Central memory CD8-positive, alpha-beta T cell (primary cell): ENCODE data around the gene PNMA3.
A peak's percentile ranks its signal among the peaks of the same experiment; 100 is the strongest.
"Not testable (repeated sequence)": the region's sequence is repeated elsewhere in the genome, so short reads cannot be mapped to it uniquely, and the experiment has no call there.

Source experiments
- ATAC-seq: fragments of 150-1000 bp; cut with Tn5 transposase; replicated peaks from 2 replicates; pipeline ENCODE4 v1.10.0; 2022; ENCODE audit warnings: mild to moderate bottlenecking, moderate FRiP score, moderate number of reproducible peaks; ENCODE audit not compliant: poor library complexity, severe bottlenecking; ENCODE audit errors: extremely low read depth
- DNase-seq, 2 donors: peaks; one replicate each; pipeline ENCODE4 v3.0.0; 2021; ENCODE audit warnings: low spot score in 2 of 2
- H3K27ac Mint-ChIP-seq: one replicate; pipeline ENCODE4 v1.8.0; 2022; ENCODE audit warnings: low read depth, mild to moderate bottlenecking, moderate library complexity, mixed read lengths
- H3K27me3 Mint-ChIP-seq: one replicate; pipeline ENCODE4 v1.8.0; 2022; ENCODE audit warnings: mixed read lengths
- H3K36me3 Mint-ChIP-seq: one replicate; pipeline ENCODE4 v1.8.0; 2022; ENCODE audit warnings: mild to moderate bottlenecking, moderate library complexity, mixed read lengths; ENCODE audit not compliant: insufficient read depth
- H3K4me1 Mint-ChIP-seq: one replicate; pipeline ENCODE4 v1.8.0; 2022; ENCODE audit warnings: mixed read lengths
- H3K4me3 Mint-ChIP-seq: one replicate; pipeline ENCODE4 v1.8.0; 2022; ENCODE audit warnings: mild to moderate bottlenecking, moderate library complexity, mixed read lengths
- H3K9me3 Mint-ChIP-seq: one replicate; pipeline ENCODE4 v1.8.0; 2022; ENCODE audit warnings: mixed read lengths

Gene PNMA3, protein sequence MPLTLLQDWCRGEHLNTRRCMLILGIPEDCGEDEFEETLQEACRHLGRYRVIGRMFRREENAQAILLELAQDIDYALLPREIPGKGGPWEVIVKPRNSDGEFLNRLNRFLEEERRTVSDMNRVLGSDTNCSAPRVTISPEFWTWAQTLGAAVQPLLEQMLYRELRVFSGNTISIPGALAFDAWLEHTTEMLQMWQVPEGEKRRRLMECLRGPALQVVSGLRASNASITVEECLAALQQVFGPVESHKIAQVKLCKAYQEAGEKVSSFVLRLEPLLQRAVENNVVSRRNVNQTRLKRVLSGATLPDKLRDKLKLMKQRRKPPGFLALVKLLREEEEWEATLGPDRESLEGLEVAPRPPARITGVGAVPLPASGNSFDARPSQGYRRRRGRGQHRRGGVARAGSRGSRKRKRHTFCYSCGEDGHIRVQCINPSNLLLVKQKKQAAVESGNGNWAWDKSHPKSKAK

DNA sequence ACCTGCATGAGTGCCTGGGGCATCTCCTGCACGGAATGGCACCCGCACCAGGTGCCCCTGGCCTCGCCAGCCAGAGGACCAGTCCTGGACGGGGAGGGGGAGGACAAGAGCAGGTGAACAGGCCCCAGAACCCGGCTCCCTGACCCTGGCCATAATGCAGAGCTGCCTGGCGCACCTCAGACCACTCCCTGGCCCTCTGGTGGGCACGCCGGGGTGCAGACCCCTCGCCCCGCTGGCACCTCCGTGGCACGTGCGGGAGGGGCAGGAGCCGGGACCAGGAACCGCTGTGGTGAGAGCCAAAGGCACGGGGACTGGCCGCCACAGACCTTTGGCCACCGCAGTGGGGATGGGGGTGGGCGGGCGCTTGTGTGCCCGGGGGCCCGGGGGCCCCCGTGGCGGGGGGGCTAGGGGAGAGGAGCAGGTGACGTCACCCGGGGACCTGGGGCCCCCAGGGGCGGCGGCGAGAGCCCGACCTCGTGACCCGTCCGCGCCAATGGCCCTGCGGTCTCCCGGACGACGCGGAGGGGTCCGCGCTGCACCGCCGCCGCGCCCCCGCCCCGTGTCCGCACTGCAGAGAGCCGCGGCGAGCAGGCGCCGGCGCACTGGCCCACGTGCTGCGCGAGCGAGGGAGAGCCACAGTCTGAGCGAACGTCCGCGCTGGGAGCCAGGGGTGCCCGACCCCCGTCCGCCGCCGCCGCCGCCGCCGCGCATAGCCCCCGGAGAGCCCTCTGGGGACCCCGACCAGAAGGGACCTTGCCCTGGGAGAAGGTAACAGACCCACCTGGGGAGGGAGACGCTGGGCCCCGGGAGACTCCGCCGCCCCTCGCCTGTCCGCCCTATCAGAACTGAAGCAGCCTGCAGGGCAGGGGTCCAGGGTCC lies at the start of gene PNMA3:
Gene PNMA3 (plus strand): TSS at position 600 of the 879 bp plus-strand sequence. CDS start 586 bp downstream, outside the sequence.
- no peak for DNase-seq
- no peak within 1 kb of the TSS for H3K4me3 Mint-ChIP-seq
- H3K27me3 Mint-ChIP-seq = no peaks in the 10 kb centered on the region
- no peaks in the 10 kb centered on the region for H3K4me1 Mint-ChIP-seq
- peaks cover 2% of the 10 kb centered on the region for H3K36me3 Mint-ChIP-seq
- no peaks in the 10 kb centered on the region for H3K9me3 Mint-ChIP-seq
- ATAC-seq = no peak
- no peak within 1 kb of the TSS for H3K27ac Mint-ChIP-seq

- H3K9me3 Mint-ChIP-seq, H3K4me3 Mint-ChIP-seq, H3K27me3 Mint-ChIP-seq, DNase-seq, H3K36me3 Mint-ChIP-seq, ATAC-seq, H3K27ac Mint-ChIP-seq: not testable (repeated sequence)
- peaks cover 11% of the 10 kb centered on the region for H3K4me1 Mint-ChIP-seq
Observed at GRCh38 chrX:153017174-153017573, 39.1 kb upstream of the PNMA3 start.

GRCh38 chrX:153019166-153019565 lies 37.1 kb upstream of the PNMA3 start:
- Mint-ChIP-seq H3K27ac (no peak overlapping the region), H3K4me3 (peak overlapping the region; percentile 6), H3K9me3 (no peaks in the 10 kb centered on the region), H3K27me3 (no peaks in the 10 kb centered on the region), H3K4me1 (peaks cover 11% of the 10 kb centered on the region), H3K36me3 (no peaks in the 10 kb centered on the region)
- ATAC-seq (peak; percentile 46), DNase-seq (no peak)

DNA sequence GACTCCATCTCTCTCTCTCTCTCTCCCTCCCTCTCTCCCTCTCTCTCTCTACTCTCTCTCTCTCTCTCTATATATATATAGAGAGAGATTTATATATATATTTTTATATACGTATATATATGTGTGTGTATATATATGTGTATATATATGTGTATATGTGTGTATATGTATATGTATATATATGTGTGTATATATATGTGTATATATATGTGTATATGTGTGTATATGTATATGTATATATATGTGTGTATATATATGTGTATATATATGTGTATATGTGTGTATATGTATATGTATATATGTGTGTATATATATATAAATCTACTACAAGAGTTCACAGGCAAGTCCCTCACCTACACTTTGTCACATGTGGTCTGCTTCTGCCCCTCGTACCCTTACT lies 29.8 kb upstream of the PNMA3 start:
- not testable (repeated sequence) for H3K4me3 Mint-ChIP-seq, DNase-seq, H3K36me3 Mint-ChIP-seq, H3K27ac Mint-ChIP-seq, H3K9me3 Mint-ChIP-seq, H3K4me1 Mint-ChIP-seq, ATAC-seq, H3K27me3 Mint-ChIP-seq

DNA sequence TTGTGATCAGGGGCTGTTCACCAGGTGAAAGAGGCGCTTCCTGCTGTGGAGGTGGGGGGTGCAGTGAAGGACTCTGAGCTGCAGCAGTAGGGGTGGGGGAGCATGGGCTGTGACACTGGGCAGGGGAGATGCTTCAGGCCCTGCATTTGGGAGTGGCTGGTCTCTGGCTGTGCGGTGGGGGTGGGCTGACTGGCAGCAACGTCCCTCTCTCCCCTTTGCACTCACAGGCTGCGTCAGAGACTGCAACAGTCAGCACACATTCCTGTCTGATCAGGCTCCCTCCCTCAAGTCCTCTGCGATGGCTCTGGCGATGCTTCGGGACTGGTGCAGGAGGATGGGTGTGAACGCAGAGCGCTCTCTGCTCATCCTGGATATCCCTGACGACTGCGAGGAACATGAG lies 27.8 kb upstream of the PNMA3 start:
- H3K9me3 Mint-ChIP-seq, H3K27me3 Mint-ChIP-seq, H3K36me3 Mint-ChIP-seq, H3K4me1 Mint-ChIP-seq: not testable (repeated sequence)
- H3K4me3 Mint-ChIP-seq = peak overlapping the region; percentile 36
- ATAC-seq (peak; percentile 72), DNase-seq (peak in 1 of 2 donors; percentile 10)
- peak overlapping the region; percentile 87 for H3K27ac Mint-ChIP-seq

DNA sequence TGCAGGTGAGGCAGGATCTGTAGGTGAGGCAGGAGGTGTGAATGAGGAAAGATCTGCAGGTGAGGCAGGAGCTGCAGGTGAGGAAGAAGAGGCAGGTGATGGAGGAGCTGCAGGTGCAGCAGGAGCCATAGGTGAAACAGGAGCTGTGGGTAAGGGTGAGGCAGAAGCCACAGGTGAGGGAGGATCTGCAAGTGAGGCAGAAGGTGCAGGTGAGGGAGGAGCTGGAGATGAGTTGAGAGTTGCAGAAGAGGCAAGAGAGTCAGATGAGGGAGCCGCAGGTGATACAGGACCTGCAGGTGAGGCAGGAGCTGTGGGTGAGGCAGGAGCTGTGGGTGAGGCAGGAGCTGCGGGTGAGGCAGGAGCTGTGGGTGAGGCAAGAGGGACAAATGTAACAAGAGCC lies 27.1 kb upstream of the PNMA3 start:
- Mint-ChIP-seq H3K27me3 (no peaks in the 10 kb centered on the region), H3K27ac (peak overlapping the region; percentile 87), H3K9me3 (no peaks in the 10 kb centered on the region), H3K4me3 (peak overlapping the region; percentile 36), H3K36me3 (peaks cover 4% of the 10 kb centered on the region), H3K4me1 (peaks cover 7% of the 10 kb centered on the region)
- no peak for DNase-seq
- ATAC-seq = no peak

- Mint-ChIP-seq H3K27ac (no peak overlapping the region), H3K27me3 (no peaks in the 10 kb centered on the region), H3K9me3 (no peaks in the 10 kb centered on the region), H3K4me1 (peaks cover 7% of the 10 kb centered on the region), H3K36me3 (peaks cover 4% of the 10 kb centered on the region), H3K4me3 (no peak overlapping the region)
- no peak for ATAC-seq
- DNase-seq = no peak
Observed at GRCh38 chrX:153029875-153030274, 26.4 kb upstream of the PNMA3 start.

DNA sequence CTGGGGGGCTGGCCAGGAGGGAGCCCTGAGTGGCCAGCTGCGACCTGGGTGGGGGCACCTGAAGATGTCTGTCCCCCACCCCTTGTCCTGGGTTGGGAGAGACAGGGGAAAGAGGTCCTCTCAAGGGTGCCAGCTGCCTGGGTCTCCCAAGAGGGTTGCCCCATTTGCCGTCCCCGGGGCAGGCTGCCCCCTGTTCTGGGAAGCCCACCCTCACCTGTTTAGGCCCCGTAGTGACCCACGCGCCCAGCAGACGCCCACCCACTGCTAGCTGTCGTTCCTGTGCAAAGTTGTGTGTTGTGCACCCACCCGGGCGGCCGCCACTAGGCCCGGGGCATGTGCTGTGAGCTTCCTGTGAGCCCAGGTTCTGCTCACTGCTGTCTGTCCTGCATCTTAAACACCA lies 25.5 kb upstream of the PNMA3 start:
- Mint-ChIP-seq H3K36me3 (peaks cover 4% of the 10 kb centered on the region), H3K4me3 (no peak overlapping the region), H3K9me3 (no peaks in the 10 kb centered on the region), H3K4me1 (peaks cover 7% of the 10 kb centered on the region), H3K27me3 (no peaks in the 10 kb centered on the region), H3K27ac (no peak overlapping the region)
- no peak for DNase-seq
- ATAC-seq = no peak

- no peaks in the 10 kb centered on the region for H3K9me3 Mint-ChIP-seq
- H3K4me3 Mint-ChIP-seq = peak overlapping the region; percentile 74
- H3K36me3 Mint-ChIP-seq = peaks cover 6% of the 10 kb centered on the region
- ATAC-seq (peak; percentile 50), DNase-seq (peak; percentile 20 to 44)
- H3K27me3 Mint-ChIP-seq = no peaks in the 10 kb centered on the region
- peaks cover 7% of the 10 kb centered on the region for H3K4me1 Mint-ChIP-seq
- peak overlapping the region; percentile 38 for H3K27ac Mint-ChIP-seq
Observed at GRCh38 chrX:153032397-153033118, 23.7 kb upstream of the PNMA3 start.

DNA sequence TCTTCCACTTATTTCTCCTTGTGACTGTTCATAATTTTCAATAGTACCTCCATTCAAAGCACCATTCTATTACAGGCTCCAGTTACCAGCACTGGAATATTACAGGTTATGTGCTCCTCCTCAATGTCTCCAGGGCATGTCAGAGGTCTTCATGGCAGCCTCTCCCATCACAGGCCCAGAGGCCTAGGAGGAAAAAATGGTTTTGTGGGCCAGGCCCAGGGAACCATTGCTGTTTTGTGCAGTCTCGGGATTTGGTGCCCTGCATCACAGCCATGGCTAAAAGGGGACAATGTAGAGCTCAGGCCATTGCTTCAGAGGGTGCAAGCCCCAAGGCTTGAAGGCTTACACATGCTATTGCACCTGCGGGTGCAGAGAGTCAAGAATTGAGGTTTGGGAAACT lies 7.2 kb upstream of the PNMA3 start:
- Mint-ChIP-seq H3K4me1 (no peaks in the 10 kb centered on the region), H3K36me3 (peaks cover 2% of the 10 kb centered on the region), H3K9me3 (no peaks in the 10 kb centered on the region), H3K27me3 (no peaks in the 10 kb centered on the region), H3K4me3 (no peak overlapping the region), H3K27ac (no peak overlapping the region)
- ATAC-seq (no peak), DNase-seq (no peak)

GRCh38 chrX:153052534-153052933 lies 3.7 kb upstream of the PNMA3 start:
- Mint-ChIP-seq H3K9me3 (no peaks in the 10 kb centered on the region), H3K4me3 (no peak overlapping the region), H3K27me3 (no peaks in the 10 kb centered on the region), H3K36me3 (peaks cover 2% of the 10 kb centered on the region), H3K27ac (no peak overlapping the region), H3K4me1 (no peaks in the 10 kb centered on the region)
- ATAC-seq (no peak), DNase-seq (no peak)

DNA sequence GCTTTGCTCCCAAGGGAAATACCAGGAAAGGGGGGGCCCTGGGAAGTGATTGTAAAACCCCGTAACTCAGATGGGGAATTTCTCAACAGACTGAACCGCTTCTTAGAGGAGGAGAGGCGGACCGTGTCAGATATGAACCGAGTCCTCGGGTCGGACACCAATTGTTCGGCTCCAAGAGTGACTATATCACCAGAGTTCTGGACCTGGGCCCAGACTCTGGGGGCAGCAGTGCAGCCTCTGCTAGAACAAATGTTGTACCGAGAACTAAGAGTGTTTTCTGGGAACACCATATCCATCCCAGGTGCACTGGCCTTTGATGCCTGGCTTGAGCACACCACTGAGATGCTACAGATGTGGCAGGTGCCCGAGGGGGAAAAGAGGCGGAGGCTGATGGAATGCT lies 1.0 kb downstream of the PNMA3 start:
- no peak for ATAC-seq
- no peaks in the 10 kb centered on the region for H3K9me3 Mint-ChIP-seq
- H3K27me3 Mint-ChIP-seq = no peaks in the 10 kb centered on the region

More for the DNA sequence above, 1.0 kb downstream of the PNMA3 start:
- H3K27ac Mint-ChIP-seq = no peak overlapping the region
- H3K36me3 Mint-ChIP-seq = peaks cover 2% of the 10 kb centered on the region
- H3K4me1 Mint-ChIP-seq = no peaks in the 10 kb centered on the region
- H3K4me3 Mint-ChIP-seq = no peak overlapping the region
- no peak for DNase-seq
